H1 (cell line): ENCODE measurements around the gene TXNRD3. TPM values are rescaled to one million over a fixed set of nuclear protein-coding genes. Genes with fewer than 3 reads are reported as not detected.

Source experiments
- CHD7 ChIP-seq: fragments of 300-600 bp; sonication (generic); IDR thresholded peaks from 2 replicates; pipeline ENCODE4 v1.7.1; 2012; ENCODE audit warnings: low read length, moderate library complexity, mild to moderate bottlenecking, inconsistent platforms; ENCODE audit not compliant: insufficient replicate concordance
- polyA plus RNA-seq, 7 experiments: library from polyadenylated mRNA; depleted of rRNA in 3 of 7; stranded (reverse) in 5 of 7; unstranded in 2 of 7; fragments of >200 nt in 5 of 7; fragments of 200-250 nt in 2 of 7; gene quantifications; 1 replicate in 5 of 7; 2 replicates in 1 of 7; 4 replicates in 1 of 7; pipeline versions ENCODE4 v1.2.1 to v1.2.3, GENCODE V29; 2011 to 2013; ENCODE audit warnings: missing spikeins in 2 of 7, mixed read lengths in 2 of 7
- total RNA-seq: library from RNA; stranded (reverse); fragmentation: NEBNext Ultra II Directional; extraction: Animal tissue kit (Norgen Biotek cat#: 25700); gene quantifications from 2 replicates; pipeline ENCODE4 v1.2.1, GENCODE V29; 2021

The TXNRD3 gene
- total and polyA plus RNA-seq, 2 of the 8 experiments (the other 6 are each of a cell fraction or from before 2014, with no cell fraction given) = 3.4 to 4.3 TPM

DNA sequence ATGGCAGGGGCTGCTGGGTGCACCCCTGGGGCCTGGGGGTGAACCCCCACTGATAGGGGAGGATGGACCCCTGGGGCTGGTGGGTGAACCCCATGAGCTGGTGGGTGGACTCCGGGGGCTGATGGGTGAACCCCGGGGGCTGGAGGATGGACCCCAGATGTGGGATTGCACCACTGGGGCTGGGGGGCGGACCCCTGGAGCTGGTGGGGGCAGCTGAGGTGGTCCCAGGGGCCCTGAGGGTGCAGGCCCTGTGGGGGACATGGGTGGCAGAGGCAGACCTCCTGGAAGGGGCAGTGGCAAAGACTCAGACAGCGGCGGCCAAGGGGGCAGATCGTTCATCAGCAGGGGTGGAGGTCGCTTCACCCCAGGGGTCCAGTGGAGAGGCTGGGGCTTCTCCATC lies 17.4 kb upstream of the TXNRD3 start (continued):
- TF ChIP-seq CHD7 = no peak
